ENCODE results near the gene ZNF467.

The ZNF467 gene

DNA sequence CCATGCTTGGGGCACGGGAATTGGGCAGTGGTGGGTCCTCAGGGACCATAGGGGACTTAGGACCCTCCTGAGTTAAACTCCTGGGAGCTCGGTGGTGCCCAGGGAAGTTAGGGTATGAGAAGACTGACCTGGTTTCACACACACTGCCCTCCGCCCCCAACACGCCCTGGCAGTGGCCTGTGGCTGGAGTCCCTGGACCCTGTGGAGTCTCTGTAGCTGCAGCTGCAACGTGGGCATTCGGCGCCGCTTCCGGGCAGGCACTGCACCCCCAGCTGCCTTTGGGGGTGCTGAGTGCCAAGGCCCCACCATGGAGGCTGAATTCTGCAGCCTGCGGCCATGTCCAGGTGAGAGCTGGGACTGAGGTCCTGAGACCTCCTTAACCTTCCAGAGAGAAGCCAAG, 34.9 kb upstream of the ZNF467 start:
- no peak for DNase-seq (ENCODE audit: low read depth in 2 of 2)

- DNase-seq (ENCODE audit: low read depth in 2 of 2): no peak
Observed at GRCh38 chr7:149806726-149807125, 33.3 kb upstream of the ZNF467 start.

DNA sequence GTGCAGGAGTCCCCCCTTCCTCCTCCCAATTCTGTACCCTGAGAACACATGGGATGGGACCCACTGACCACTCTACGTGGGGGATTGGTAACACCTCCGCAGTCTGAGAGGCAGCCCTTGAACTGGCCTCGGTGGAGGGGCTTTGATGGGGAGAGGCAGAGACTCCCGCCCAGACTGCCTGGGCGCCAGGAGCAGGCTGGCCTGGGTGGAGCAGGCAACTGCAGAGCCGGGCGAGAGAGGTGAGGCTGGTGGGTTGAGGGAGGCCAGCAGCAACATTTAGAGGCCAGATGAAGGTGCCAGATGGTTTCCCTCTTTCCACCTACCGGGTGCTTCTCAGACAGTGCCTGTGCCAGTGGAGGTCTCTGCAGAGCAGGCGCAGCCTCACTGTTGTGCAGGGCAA, 30.7 kb upstream of the ZNF467 start:
- DNase-seq (ENCODE audit: low read depth in 2 of 2): no peak

- no peak for DNase-seq (ENCODE audit: low read depth in 2 of 2)
Observed at GRCh38 chr7:149803551-149804074, 30.2 kb upstream of the ZNF467 start.

DNA sequence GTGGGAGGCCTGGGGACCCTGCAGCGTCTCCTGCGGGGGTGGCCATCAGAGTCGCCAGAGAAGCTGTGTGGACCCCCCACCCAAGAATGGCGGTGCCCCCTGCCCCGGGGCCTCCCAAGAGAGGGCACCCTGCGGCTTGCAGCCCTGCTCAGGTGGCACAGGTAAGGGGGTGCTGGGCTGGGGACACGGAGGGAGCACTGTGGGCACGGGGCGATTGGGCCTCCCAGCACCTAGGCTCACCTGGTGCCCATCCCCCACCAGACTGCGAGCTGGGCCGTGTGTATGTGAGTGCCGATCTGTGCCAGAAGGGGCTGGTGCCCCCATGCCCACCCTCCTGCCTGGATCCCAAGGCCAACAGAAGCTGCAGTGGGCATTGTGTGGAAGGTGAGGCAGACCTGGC, 29.6 kb upstream of the ZNF467 start:
- DNase-seq (ENCODE audit: low read depth in 2 of 2): no peak

GRCh38 chr7:149801816-149802215, 28.4 kb upstream of the ZNF467 start:
- DNase-seq (ENCODE audit: low read depth in 2 of 2): no peak

- DNase-seq (ENCODE audit: low read depth in 2 of 2): no peak
Observed at GRCh38 chr7:149801002-149801566, 27.7 kb upstream of the ZNF467 start.

- no peak for DNase-seq (ENCODE audit: low read depth in 2 of 2)
Observed at GRCh38 chr7:149800169-149800555, 26.8 kb upstream of the ZNF467 start.

GRCh38 chr7:149799397-149800168, 26.2 kb upstream of the ZNF467 start:
- DNase-seq (ENCODE audit: low read depth in 2 of 2): peak; percentile 15 to 40

GRCh38 chr7:149797771-149798170, 24.4 kb upstream of the ZNF467 start:
- no peak for DNase-seq (ENCODE audit: low read depth in 2 of 2)

GRCh38 chr7:149796287-149796860, 23.0 kb upstream of the ZNF467 start:
- DNase-seq (ENCODE audit: low read depth in 2 of 2): no peak

- no peak for DNase-seq (ENCODE audit: low read depth in 2 of 2)
Observed at GRCh38 chr7:149795126-149795525, 21.7 kb upstream of the ZNF467 start.

DNA sequence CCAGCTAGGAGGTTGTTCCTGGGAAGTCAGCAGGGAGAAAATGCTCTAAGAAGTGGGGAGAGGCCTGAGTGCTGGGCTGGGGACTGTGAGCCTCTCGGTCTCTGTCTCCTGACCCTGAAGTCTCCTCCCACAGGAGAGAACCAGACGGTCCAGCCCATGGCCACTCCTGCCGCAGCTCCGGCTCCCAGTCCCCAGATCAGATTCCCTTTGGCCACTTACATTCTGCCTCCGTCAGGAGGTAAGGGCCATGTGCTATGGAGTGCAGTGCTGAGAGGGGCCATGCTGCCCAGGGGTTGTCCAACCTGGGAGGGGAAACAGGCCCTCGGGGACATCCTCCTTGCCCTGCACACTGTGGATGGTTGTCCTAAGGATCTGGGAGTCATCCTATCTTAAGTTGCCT, 21.3 kb upstream of the ZNF467 start:
- DNase-seq (ENCODE audit: low read depth in 2 of 2): no peak

DNA sequence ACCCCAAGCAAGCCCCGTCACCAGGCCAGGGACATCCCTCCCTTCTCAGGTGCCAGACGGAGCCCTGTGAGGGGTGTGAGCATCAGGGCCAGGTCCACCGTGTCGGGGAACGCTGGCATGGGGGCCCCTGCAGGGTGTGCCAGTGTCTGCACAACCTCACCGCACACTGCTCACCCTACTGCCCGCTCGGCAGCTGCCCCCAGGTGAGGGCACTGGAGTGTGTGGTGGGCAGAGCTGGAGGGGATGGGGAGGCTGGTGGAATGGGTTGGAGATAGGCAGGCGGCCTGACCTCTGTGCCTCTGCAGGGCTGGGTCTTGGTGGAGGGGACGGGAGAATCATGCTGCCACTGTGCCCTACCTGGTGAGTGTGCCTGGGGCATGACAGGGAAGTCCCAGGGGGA, 19.9 kb upstream of the ZNF467 start:
- DNase-seq (ENCODE audit: low read depth in 2 of 2): no peak

GRCh38 chr7:149792220-149792595, 18.8 kb upstream of the ZNF467 start:
- no peak for DNase-seq (ENCODE audit: low read depth in 2 of 2)

DNA sequence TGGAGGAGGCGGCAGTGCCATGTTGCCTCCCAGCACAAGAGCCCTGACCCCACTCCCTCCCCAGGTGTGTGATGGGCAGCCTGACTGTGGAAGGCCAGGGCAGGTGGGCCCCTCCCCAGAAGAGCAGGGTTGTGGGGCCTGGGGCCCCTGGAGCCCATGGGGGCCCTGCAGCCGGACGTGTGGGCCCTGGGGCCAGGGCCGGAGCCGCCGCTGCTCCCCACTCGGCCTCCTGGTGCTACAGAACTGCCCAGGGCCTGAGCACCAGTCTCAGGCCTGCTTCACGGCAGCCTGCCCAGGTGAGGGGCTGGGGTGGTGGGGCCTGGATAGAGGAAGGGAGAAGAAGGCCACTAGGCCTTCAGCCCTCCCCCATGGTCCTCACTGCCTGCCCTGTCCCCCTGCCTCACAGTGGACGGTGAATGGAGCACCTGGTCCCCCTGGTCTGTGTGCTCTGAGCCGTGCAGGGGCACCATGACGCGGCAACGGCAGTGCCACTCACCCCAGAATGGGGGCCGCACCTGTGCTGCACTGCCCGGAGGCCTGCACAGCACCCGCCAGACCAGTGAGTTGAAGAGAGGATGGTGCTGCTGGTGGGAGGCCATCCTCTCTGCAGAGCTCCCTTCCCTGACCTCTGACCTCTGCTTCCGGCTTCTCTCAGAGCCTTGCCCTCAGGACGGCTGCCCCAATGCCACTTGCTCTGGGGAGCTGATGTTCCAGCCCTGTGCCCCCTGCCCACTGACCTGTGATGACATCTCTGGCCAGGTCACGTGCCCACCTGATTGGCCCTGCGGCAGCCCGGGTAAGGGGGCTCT, 18.2 kb upstream of the ZNF467 start:
- no peak for DNase-seq (ENCODE audit: low read depth in 2 of 2)

DNA sequence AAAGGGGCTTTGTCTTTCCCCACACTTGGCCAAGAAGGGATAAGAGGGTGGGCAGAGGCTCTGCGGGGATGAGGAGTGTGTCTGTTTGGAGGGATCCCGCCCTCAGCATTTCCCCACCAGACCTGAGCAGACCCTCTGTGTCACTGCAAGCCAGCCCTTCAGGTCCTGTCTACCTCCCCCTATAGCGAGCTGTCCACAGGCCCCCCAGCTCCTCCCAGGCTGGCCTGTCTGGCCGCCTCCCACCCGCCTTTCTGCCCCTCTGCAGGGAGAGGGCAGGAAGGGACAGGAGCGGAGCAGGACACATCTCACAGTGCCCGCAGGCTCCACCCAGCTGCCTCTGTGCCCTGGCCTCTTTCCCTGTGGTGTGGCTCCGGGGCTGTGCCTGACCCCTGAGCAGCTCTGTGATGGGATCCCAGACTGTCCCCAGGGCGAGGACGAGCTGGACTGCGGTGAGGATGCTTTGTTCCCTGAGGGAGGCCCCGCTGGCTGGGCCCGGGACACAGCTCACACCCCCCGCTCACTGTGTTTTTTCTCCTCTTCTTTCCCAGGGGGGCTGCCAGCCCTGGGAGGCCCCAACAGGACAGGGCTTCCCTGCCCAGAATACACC, 17.5 kb upstream of the ZNF467 start:
- DNase-seq (ENCODE audit: low read depth in 2 of 2): no peak

DNA sequence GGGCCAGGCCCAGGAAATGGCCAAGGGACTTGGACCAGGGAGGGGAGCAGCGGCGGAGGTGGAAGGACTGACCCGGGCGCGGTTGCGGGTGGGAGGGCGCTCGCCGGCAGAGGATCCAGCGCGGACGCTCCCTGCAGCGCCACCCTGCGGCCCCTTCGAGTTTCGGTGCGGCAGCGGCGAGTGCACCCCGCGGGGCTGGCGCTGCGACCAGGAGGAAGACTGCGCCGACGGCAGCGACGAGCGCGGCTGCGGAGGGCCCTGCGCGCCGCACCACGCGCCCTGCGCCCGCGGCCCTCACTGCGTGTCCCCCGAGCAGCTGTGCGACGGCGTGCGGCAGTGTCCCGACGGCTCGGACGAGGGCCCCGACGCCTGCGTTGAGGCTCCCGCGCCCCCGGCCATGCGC, 16.8 kb upstream of the ZNF467 start:
- DNase-seq (ENCODE audit: low read depth in 2 of 2): peak in 1 of 2 experiments; percentile 36

GRCh38 chr7:149789101-149789500, 15.7 kb upstream of the ZNF467 start:
- no peak for DNase-seq (ENCODE audit: low read depth in 2 of 2)

GRCh38 chr7:149788300-149788851, 15.0 kb upstream of the ZNF467 start:
- no peak for DNase-seq (ENCODE audit: low read depth in 2 of 2)

- no peak for DNase-seq (ENCODE audit: low read depth in 2 of 2)
Observed at GRCh38 chr7:149787428-149788299, 14.3 kb upstream of the ZNF467 start.

Measured in stimulated activated CD4-positive, alpha-beta T cell treated with anti-CD3 and anti-CD28 coated beads, Interleukin-12 subunit alpha, Interleukin-12 subunit beta, amount 100 ng/mL, for 24 hours (primary cell).